ENCODE data around the gene TRABD2A.
A peak's percentile ranks its signal among the peaks of the same experiment; 100 is the strongest.

DNA sequence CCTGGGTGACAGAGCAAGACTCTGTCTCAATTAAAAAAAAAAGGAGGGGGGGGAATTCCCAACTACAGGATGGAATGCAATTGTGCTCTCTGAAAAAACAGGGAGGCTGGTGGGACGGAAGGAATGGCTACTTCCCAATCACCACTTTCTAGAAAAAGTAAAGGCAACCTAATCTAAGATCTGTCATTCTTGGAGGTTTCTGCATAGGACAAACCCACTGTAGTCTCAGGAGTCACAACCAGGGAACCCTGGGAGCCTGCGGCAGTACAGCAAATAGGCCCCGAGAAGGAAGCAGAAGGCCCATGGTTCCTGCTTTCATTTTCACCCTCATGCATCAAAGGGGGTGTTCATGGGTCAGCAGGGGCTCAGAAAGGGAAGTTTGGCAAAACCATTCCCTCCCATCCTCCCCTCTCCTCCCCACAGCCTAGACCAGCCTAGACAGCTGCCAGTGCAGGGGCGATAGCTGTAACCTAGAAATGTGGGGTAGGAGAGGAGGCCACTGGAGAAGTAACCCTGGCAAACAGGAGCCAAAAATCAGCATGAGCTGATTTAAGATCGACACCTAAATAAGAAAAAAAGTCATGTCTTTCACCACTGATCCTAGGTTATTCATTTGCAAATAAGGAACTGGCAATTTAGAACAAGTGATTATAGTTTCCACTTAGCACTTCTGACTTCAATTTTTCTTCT, 48.0 kb downstream of the TRABD2A start:
- TF ChIP-seq, protein P1, sequence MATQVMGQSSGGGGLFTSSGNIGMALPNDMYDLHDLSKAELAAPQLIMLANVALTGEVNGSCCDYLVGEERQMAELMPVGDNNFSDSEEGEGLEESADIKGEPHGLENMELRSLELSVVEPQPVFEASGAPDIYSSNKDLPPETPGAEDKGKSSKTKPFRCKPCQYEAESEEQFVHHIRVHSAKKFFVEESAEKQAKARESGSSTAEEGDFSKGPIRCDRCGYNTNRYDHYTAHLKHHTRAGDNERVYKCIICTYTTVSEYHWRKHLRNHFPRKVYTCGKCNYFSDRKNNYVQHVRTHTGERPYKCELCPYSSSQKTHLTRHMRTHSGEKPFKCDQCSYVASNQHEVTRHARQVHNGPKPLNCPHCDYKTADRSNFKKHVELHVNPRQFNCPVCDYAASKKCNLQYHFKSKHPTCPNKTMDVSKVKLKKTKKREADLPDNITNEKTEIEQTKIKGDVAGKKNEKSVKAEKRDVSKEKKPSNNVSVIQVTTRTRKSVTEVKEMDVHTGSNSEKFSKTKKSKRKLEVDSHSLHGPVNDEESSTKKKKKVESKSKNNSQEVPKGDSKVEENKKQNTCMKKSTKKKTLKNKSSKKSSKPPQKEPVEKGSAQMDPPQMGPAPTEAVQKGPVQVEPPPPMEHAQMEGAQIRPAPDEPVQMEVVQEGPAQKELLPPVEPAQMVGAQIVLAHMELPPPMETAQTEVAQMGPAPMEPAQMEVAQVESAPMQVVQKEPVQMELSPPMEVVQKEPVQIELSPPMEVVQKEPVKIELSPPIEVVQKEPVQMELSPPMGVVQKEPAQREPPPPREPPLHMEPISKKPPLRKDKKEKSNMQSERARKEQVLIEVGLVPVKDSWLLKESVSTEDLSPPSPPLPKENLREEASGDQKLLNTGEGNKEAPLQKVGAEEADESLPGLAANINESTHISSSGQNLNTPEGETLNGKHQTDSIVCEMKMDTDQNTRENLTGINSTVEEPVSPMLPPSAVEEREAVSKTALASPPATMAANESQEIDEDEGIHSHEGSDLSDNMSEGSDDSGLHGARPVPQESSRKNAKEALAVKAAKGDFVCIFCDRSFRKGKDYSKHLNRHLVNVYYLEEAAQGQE (IDR thresholded peaks at IDR 0.05; ENCODE audit: insufficient replicate concordance, low read depth) = no peak
- TF ChIP-seq, protein P2, sequence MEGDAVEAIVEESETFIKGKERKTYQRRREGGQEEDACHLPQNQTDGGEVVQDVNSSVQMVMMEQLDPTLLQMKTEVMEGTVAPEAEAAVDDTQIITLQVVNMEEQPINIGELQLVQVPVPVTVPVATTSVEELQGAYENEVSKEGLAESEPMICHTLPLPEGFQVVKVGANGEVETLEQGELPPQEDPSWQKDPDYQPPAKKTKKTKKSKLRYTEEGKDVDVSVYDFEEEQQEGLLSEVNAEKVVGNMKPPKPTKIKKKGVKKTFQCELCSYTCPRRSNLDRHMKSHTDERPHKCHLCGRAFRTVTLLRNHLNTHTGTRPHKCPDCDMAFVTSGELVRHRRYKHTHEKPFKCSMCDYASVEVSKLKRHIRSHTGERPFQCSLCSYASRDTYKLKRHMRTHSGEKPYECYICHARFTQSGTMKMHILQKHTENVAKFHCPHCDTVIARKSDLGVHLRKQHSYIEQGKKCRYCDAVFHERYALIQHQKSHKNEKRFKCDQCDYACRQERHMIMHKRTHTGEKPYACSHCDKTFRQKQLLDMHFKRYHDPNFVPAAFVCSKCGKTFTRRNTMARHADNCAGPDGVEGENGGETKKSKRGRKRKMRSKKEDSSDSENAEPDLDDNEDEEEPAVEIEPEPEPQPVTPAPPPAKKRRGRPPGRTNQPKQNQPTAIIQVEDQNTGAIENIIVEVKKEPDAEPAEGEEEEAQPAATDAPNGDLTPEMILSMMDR (IDR thresholded peaks at IDR 0.05; ENCODE audit: insufficient read depth, low read length) = no peak
- no peak for TF ChIP-seq GABPA (IDR thresholded peaks at IDR 0.05; ENCODE audit: low read depth)
- 0 out of 2 replicates have a peak, but pooled peaks have one; percentile 30 for TF ChIP-seq POLR2AphosphoS5 (IDR thresholded peaks at IDR 0.05; ENCODE audit: low read depth)
- peak; percentile 62; the same call in 1 of the 2 replicates for TF ChIP-seq SPI1 (IDR thresholded peaks at IDR 0.05; ENCODE audit: borderline replicate concordance, low read depth)
